H1 (cell line): ENCODE results near the gene HECTD4. TPM values are rescaled to one million over a fixed set of nuclear protein-coding genes. Genes with fewer than 3 reads are reported as not detected.

Source experiments
- CTCF ChIA-PET: fragments of 300-600 bp; sonication (Branson Sonifier 250); formaldehyde crosslinking; loops from one replicate; lab custom pipeline; 2021; ENCODE audit not compliant: partially characterized antibody; lab: Charles Lee
- POLR2A ChIA-PET: fragments of 300-600 bp; sonication (Branson Sonifier 250); formaldehyde crosslinking; loops from one replicate; lab custom pipeline; 2021; ENCODE audit warnings: inconsistent platforms; ENCODE audit not compliant: partially characterized antibody; lab: Charles Lee
- DNase-seq, 2 experiments: peaks; one replicate each; pipeline versions ENCODE4 v3.0.0 to v3.0.0-alpha.2; 2010 to 2022; ENCODE audit warnings: low spot score in 2 of 2, low read depth in 1 of 2, mixed read lengths in 1 of 2
- FAIRE-seq: peaks from 2 replicates; lab custom pipeline; 2011; peaks lifted over from hg19 to GRCh38; lab: Jason Lieb, UNC
- H2AFZ ChIP-seq: 2 replicates; pipeline ENCODE4 v1.8.1; 2012; ENCODE audit warnings: low read length, inconsistent platforms
- H2AK5ac ChIP-seq: 2 replicates; pipeline ENCODE4 v1.6.1; 2013; ENCODE audit warnings: low read depth, low read length
- H2BK120ac ChIP-seq: replicated peaks from 2 replicates; pipeline ENCODE3; 2013; ENCODE audit warnings: low read depth, low read length, inconsistent platforms
- H2BK12ac ChIP-seq: 2 replicates; pipeline ENCODE4 v1.6.1; 2013; ENCODE audit warnings: low read depth, low read length
- H2BK15ac ChIP-seq: 2 replicates; pipeline ENCODE4 v1.6.1; 2013; ENCODE audit warnings: low read length
- H2BK20ac ChIP-seq: 2 replicates; pipeline ENCODE4 v1.6.1; 2013; ENCODE audit warnings: low read length
- H2BK5ac ChIP-seq: 2 replicates; pipeline ENCODE4 v1.6.1; 2013; ENCODE audit warnings: low read depth, low read length
- H3K14ac ChIP-seq: 2 replicates; pipeline ENCODE4 v1.6.1; 2013; ENCODE audit warnings: inconsistent platforms; ENCODE audit not compliant: insufficient read length
- H3K18ac ChIP-seq: 2 replicates; pipeline ENCODE4 v1.6.1; 2013; ENCODE audit warnings: low read length; ENCODE audit errors: extremely low read depth
- H3K23ac ChIP-seq: 2 replicates; pipeline ENCODE4 v1.6.1; 2013; ENCODE audit warnings: inconsistent platforms; ENCODE audit not compliant: insufficient read length
- H3K23me2 ChIP-seq: 2 replicates; pipeline ENCODE4 v1.6.1; 2013; ENCODE audit warnings: low read depth, low read length
- H3K27ac ChIP-seq: 2 replicates; pipeline ENCODE4 v1.6.1; 2011; ENCODE audit warnings: low read depth, low read length, inconsistent platforms
- H3K27me3 ChIP-seq, 4 experiments: replicated peaks in 1 of 4; 1 replicate in 1 of 4; 2 replicates in 3 of 4; pipeline versions ENCODE4 v1.6.1 to v1.8.1; 2011 to 2013; ENCODE audit warnings: low read length in 3 of 4, mild to moderate bottlenecking in 3 of 4, inconsistent platforms in 2 of 4, mixed read lengths in 2 of 4, moderate library complexity in 1 of 4; ENCODE audit not compliant: control insufficient read depth in 3 of 4, insufficient read depth in 3 of 4; ENCODE audit errors: extremely low read depth in 1 of 4
- H3K36me3 ChIP-seq, 4 experiments: 2 replicates each; pipeline versions ENCODE4 v1.6.1 to v1.8.1; 2011 to 2013; ENCODE audit warnings: mild to moderate bottlenecking in 4 of 4, low read length in 3 of 4, moderate library complexity in 2 of 4, control low read depth in 1 of 4, inconsistent platforms in 1 of 4; ENCODE audit not compliant: insufficient read depth in 4 of 4, control insufficient read depth in 2 of 4
- H3K4ac ChIP-seq: replicated peaks from 2 replicates; pipeline ENCODE3; 2013; ENCODE audit warnings: low read length, low read depth, mixed read lengths, inconsistent platforms; ENCODE audit not compliant: insufficient read length
- H3K4me1 ChIP-seq, 4 experiments: replicated peaks in 1 of 4; 1 replicate in 1 of 4; 2 replicates in 3 of 4; pipeline versions ENCODE4 v1.6.1 to v1.8.1; 2011 to 2013; ENCODE audit warnings: low read length in 3 of 4, inconsistent platforms in 2 of 4, mixed read lengths in 1 of 4; ENCODE audit not compliant: insufficient read depth in 4 of 4, control insufficient read depth in 3 of 4
- H3K4me2 ChIP-seq, 2 experiments: 2 replicates each; pipeline versions ENCODE4 v1.6.1 to v1.8.1; 2011 to 2013; ENCODE audit warnings: low read depth in 2 of 2, low read length in 2 of 2, control low read depth in 1 of 2, inconsistent platforms in 1 of 2, mild to moderate bottlenecking in 1 of 2; ENCODE audit not compliant: insufficient read depth in 1 of 2
- H3K4me3 ChIP-seq, 4 experiments: fragments of 200-600, 300-600 bp in 1 of 4; sonication (generic), shearing (Covaris generic), sonication (Bioruptor Twin) in 1 of 4; 2 replicates each; pipeline versions ENCODE4 v1.5.1 to v1.8.1; 2011 to 2016; ENCODE audit warnings: low read length in 4 of 4, low read depth in 3 of 4, control low read depth in 2 of 4, inconsistent platforms in 2 of 4, mild to moderate bottlenecking in 2 of 4, mixed read lengths in 1 of 4, moderate library complexity in 1 of 4; ENCODE audit not compliant: insufficient read depth in 2 of 4; ENCODE audit errors: extremely low read depth in 1 of 4
- H3K56ac ChIP-seq: replicated peaks from 2 replicates; pipeline ENCODE3; 2013; ENCODE audit warnings: low read depth, mild to moderate bottlenecking, mixed read lengths, low read length, inconsistent platforms; ENCODE audit not compliant: insufficient read length
- H3K79me1 ChIP-seq: 2 replicates; pipeline ENCODE4 v1.6.1; 2013; ENCODE audit warnings: low read depth, low read length, control low read depth
- H3K79me2 ChIP-seq, 2 experiments: 2 replicates each; pipeline versions ENCODE4 v1.6.1 to v1.8.1; 2012 to 2013; ENCODE audit warnings: low read length in 2 of 2, mild to moderate bottlenecking in 2 of 2, inconsistent platforms in 1 of 2; ENCODE audit not compliant: insufficient read depth in 2 of 2, control insufficient read depth in 1 of 2
- H3K9ac ChIP-seq, 4 experiments: replicated peaks in 1 of 4; 1 replicate in 1 of 4; 2 replicates in 3 of 4; pipeline versions ENCODE4 v1.6.1 to v1.8.1; 2011 to 2013; ENCODE audit warnings: low read depth in 3 of 4, low read length in 3 of 4, control low read depth in 2 of 4, mild to moderate bottlenecking in 2 of 4, moderate library complexity in 2 of 4, inconsistent platforms in 1 of 4; ENCODE audit errors: extremely low read depth in 1 of 4
- H3K9me3 ChIP-seq, 2 experiments: 2 replicates each; pipeline versions ENCODE4 v1.6.1 to v1.8.1; 2012 to 2013; ENCODE audit warnings: mild to moderate bottlenecking in 2 of 2, moderate library complexity in 2 of 2, control low read depth in 1 of 2, inconsistent platforms in 1 of 2, low read depth in 1 of 2, low read length in 1 of 2, mixed read lengths in 1 of 2; ENCODE audit not compliant: insufficient read depth in 2 of 2
- H4K20me1 ChIP-seq, 2 experiments: replicated peaks in 1 of 2; 2 replicates each; pipeline versions ENCODE3 to v1.8.1; 2011 to 2013; ENCODE audit warnings: inconsistent platforms in 2 of 2, low read length in 2 of 2, mild to moderate bottlenecking in 1 of 2; ENCODE audit not compliant: insufficient read depth in 2 of 2, control insufficient read depth in 1 of 2
- H4K5ac ChIP-seq: 2 replicates; pipeline ENCODE4 v1.6.1; 2013; ENCODE audit warnings: low read length, low read depth, mixed read lengths, inconsistent platforms; ENCODE audit not compliant: insufficient read length
- H4K8ac ChIP-seq: 2 replicates; pipeline ENCODE4 v1.8.0; 2013; ENCODE audit warnings: mild to moderate bottlenecking, moderate library complexity, low read length, inconsistent platforms; ENCODE audit not compliant: insufficient read depth; ENCODE audit errors: extremely low read depth
- H4K91ac ChIP-seq: replicated peaks from 2 replicates; pipeline ENCODE3; 2013; ENCODE audit warnings: low read length, mixed read lengths, inconsistent platforms; ENCODE audit not compliant: insufficient read length
- CBX5 ChIP-seq: fragments of 300-800, 300-1000 bp; sonication (generic); IDR thresholded peaks from 2 replicates; pipeline ENCODE4 v1.7.1; 2016; ENCODE audit warnings: antibody characterized with exemption, low read length, low read depth
- GTF2F1 ChIP-seq: IDR thresholded peaks from 2 replicates; pipeline ENCODE4 v1.6.1; 2012; ENCODE audit warnings: low read depth, low read length, improper control_type of control experiment, borderline replicate concordance
- POLR2AphosphoS5 ChIP-seq: IDR thresholded peaks from 2 replicates; pipeline ENCODE4 v1.6.1; 2011; ENCODE audit warnings: low read depth, low read length
- RAD21 ChIP-seq, 2 experiments: IDR thresholded peaks in 1 of 2; conservative IDR thresholded peaks in 1 of 2; 2 replicates each; pipeline ENCODE4 v1.6.1; 2011; ENCODE audit warnings: low read depth in 2 of 2, low read length in 2 of 2, improper control_type of control experiment in 1 of 2, inconsistent platforms in 1 of 2, mild to moderate bottlenecking in 1 of 2, moderate library complexity in 1 of 2
- RXRA ChIP-seq: IDR thresholded peaks from 2 replicates; pipeline ENCODE4 v1.6.1; 2011; ENCODE audit warnings: low read depth, mild to moderate bottlenecking, low read length, moderate library complexity; ENCODE audit not compliant: insufficient read depth
- WGBS, 2 experiments: shearing (Covaris generic) in 1 of 2; methylation state at CpG; one replicate each; pipeline versions ENCODE4 v1.1.6 to v1.1.7; 2013 to 2015; ENCODE audit warnings: low lambda C conversion rate in 2 of 2, mixed read lengths in 2 of 2, inconsistent platforms in 1 of 2, low coverage in 1 of 2, missing lambda C conversion rate in 1 of 2; ENCODE audit not compliant: insufficient replicate concordance in 2 of 2, insufficient coverage in 1 of 2, insufficient read length in 1 of 2; ENCODE audit errors: extremely low coverage in 1 of 2, missing lambda C conversion rate in 1 of 2; 5-methylcytosine and 5-hydroxymethylcytosine counted together
- polyA plus RNA-seq, 7 experiments: library from polyadenylated mRNA; depleted of rRNA in 3 of 7; stranded (reverse) in 5 of 7; unstranded in 2 of 7; fragments of >200 nt in 5 of 7; fragments of 200-250 nt in 2 of 7; gene quantifications; 1 replicate in 5 of 7; 2 replicates in 1 of 7; 4 replicates in 1 of 7; pipeline versions ENCODE4 v1.2.1 to v1.2.3, GENCODE V29; 2011 to 2013; ENCODE audit warnings: missing spikeins in 2 of 7, mixed read lengths in 2 of 7
- total RNA-seq: library from RNA; stranded (reverse); fragmentation: NEBNext Ultra II Directional; extraction: Animal tissue kit (Norgen Biotek cat#: 25700); gene quantifications from 2 replicates; pipeline ENCODE4 v1.2.1, GENCODE V29; 2021
- TF ChIP-seq, protein P1 (sequence below): IDR thresholded peaks from 2 replicates; pipeline ENCODE4 v1.6.1; 2012; ENCODE audit warnings: low read length, inconsistent platforms
- TF ChIP-seq, protein P2 (sequence below): IDR thresholded peaks from 2 replicates; pipeline ENCODE4 v1.6.1; 2011; ENCODE audit warnings: low read depth, mild to moderate bottlenecking, low read length; ENCODE audit not compliant: insufficient read depth
- TF ChIP-seq, protein P3 (sequence below), 3 experiments: IDR thresholded peaks; 1 replicate in 2 of 3; 2 replicates in 1 of 3; pipeline versions ENCODE4 v1.5.1 to v1.6.1; 2011; ENCODE audit warnings: low read length in 3 of 3, mild to moderate bottlenecking in 3 of 3, inconsistent platforms in 2 of 3, low read depth in 1 of 3, moderate library complexity in 1 of 3; ENCODE audit not compliant: insufficient read depth in 1 of 3; ENCODE audit errors: control extremely low read depth in 1 of 3

Gene HECTD4
- total and polyA plus RNA-seq, 2 of the 8 experiments (the other 6 are each of a cell fraction or from before 2014, with no cell fraction given): 6.5 to 33.7 TPM

DNA sequence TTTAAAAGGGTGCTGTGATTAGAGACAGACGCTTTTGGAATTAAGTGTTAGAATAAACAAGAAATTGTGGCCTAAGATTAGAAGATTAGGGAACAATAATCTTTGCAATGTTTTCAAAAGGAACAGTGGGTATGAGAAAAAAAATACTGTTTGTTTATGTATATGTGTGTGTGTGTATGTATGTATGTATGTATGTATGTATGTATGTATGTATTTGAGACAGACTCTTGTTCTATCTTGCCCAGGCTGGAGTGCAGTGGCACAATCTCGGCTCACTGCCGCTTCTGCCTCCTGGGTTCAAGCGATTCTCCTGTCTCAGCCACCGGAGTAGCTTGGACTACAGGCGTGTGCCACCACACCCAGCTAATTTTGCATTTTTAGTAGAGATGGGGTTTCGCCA is 175.3 kb downstream of the HECTD4 start:
- Histone ChIP-seq H3K4me1 (no peaks in the 10 kb centered on the region), H2BK5ac (no peak overlapping the region), H2BK20ac (no peak overlapping the region), H4K20me1 (peaks cover 0 to 3% of the 10 kb centered on the region in 2 experiments), H2AK5ac (no peak overlapping the region), H3K79me1 (no peaks in the 10 kb centered on the region), H3K23ac (no peak overlapping the region), H2BK15ac (no peak overlapping the region), H3K9me3 (no peaks in the 10 kb centered on the region), H3K9ac (no peak overlapping the region), H3K18ac (no peak overlapping the region), H3K4me2 (no peak overlapping the region), H2BK12ac (no peak overlapping the region), H2AFZ (no peak overlapping the region), H3K27me3 (no peaks in the 10 kb centered on the region), H4K8ac (no peak overlapping the region), H3K4me3 (no peak overlapping the region), H3K27ac (no peak overlapping the region), H3K56ac (no peak overlapping the region), H4K5ac (no peak overlapping the region), H3K79me2 (no peaks in the 10 kb centered on the region), H4K91ac (no peak overlapping the region), H3K36me3 (peaks cover 4 to 28% (median 20%) of the 10 kb centered on the region in 4 experiments; a peak in 7 of 8 replicates), H2BK120ac (no peak overlapping the region), H3K4ac (no peak overlapping the region), H3K14ac (no peak overlapping the region), H3K23me2 (no peaks in the 10 kb centered on the region)
- 95% methylated on average over 7 of the region's 7 CpGs; no CpG with 5 or more reads in 1 of the 2 experiments for whole genome bisulfite sequencing, 2 experiments
- CTCF ChIA-PET: interaction anchor here (1.4 to 3.8 kb wide), 2 partner anchors 9 to 10 kb away, joined by 3 to 27 read pairs; no protein-coding TSS in a partner anchor
- no peak for FAIRE-seq
- no peak for DNase-seq
- POLR2A ChIA-PET: no interaction called here
- TF ChIP-seq, protein P1, sequence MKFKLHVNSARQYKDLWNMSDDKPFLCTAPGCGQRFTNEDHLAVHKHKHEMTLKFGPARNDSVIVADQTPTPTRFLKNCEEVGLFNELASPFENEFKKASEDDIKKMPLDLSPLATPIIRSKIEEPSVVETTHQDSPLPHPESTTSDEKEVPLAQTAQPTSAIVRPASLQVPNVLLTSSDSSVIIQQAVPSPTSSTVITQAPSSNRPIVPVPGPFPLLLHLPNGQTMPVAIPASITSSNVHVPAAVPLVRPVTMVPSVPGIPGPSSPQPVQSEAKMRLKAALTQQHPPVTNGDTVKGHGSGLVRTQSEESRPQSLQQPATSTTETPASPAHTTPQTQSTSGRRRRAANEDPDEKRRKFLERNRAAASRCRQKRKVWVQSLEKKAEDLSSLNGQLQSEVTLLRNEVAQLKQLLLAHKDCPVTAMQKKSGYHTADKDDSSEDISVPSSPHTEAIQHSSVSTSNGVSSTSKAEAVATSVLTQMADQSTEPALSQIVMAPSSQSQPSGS: no peak
- no peak for TF ChIP-seq RAD21 (IDR thresholded peaks at IDR 0.05 in 1 of 2, conservative IDR thresholded peaks at IDR 0.05 in 1 of 2; ENCODE audit: low read depth in 2 of 2, low read length in 2 of 2)
- TF ChIP-seq, protein P2, sequence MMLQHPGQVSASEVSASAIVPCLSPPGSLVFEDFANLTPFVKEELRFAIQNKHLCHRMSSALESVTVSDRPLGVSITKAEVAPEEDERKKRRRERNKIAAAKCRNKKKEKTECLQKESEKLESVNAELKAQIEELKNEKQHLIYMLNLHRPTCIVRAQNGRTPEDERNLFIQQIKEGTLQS: no peak
- no peak for TF ChIP-seq CBX5
- TF ChIP-seq POLR2AphosphoS5: no peak
- TF ChIP-seq GTF2F1: no peak
- TF ChIP-seq, protein P3, sequence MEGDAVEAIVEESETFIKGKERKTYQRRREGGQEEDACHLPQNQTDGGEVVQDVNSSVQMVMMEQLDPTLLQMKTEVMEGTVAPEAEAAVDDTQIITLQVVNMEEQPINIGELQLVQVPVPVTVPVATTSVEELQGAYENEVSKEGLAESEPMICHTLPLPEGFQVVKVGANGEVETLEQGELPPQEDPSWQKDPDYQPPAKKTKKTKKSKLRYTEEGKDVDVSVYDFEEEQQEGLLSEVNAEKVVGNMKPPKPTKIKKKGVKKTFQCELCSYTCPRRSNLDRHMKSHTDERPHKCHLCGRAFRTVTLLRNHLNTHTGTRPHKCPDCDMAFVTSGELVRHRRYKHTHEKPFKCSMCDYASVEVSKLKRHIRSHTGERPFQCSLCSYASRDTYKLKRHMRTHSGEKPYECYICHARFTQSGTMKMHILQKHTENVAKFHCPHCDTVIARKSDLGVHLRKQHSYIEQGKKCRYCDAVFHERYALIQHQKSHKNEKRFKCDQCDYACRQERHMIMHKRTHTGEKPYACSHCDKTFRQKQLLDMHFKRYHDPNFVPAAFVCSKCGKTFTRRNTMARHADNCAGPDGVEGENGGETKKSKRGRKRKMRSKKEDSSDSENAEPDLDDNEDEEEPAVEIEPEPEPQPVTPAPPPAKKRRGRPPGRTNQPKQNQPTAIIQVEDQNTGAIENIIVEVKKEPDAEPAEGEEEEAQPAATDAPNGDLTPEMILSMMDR (IDR thresholded peaks at IDR 0.05; ENCODE audit: control extremely low read depth in 1 of 3, insufficient read depth in 1 of 3, low read depth in 1 of 3, low read length in 3 of 3): no peak
- no peak for TF ChIP-seq RXRA
